ENCODE data around the gene FTO.

DNA sequence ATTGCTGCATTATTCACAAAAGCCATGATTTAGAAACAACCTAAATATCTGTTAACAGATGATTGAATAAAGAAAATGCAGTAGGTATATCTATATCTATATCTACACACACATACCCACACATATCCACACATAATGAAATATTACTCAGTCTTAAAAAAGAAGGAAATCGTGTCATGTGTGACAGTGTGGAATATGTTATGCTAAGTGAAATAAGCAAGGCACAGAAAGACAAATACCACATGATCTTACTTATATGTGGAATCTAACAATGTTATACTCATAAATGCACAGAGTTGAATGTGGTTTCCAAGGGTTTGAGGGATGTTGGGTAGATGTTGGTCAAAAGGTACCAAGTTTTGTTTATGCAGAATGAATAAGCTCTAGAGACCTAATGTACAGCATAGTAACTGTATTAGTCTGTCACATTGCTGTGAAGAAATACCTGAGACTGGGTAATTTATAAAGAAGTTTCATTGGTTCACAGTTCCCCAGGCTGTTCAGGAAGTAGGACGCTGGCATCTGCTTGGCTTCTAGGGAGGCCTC is 156.1 kb downstream of the FTO start:
- TF ChIP-seq POLR2A (IDR thresholded peaks at IDR 0.05) (no peak), POLR2AphosphoS5 (IDR thresholded peaks at IDR 0.05) (no peak)
- TF ChIP-seq, protein P1, sequence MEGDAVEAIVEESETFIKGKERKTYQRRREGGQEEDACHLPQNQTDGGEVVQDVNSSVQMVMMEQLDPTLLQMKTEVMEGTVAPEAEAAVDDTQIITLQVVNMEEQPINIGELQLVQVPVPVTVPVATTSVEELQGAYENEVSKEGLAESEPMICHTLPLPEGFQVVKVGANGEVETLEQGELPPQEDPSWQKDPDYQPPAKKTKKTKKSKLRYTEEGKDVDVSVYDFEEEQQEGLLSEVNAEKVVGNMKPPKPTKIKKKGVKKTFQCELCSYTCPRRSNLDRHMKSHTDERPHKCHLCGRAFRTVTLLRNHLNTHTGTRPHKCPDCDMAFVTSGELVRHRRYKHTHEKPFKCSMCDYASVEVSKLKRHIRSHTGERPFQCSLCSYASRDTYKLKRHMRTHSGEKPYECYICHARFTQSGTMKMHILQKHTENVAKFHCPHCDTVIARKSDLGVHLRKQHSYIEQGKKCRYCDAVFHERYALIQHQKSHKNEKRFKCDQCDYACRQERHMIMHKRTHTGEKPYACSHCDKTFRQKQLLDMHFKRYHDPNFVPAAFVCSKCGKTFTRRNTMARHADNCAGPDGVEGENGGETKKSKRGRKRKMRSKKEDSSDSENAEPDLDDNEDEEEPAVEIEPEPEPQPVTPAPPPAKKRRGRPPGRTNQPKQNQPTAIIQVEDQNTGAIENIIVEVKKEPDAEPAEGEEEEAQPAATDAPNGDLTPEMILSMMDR (IDR thresholded peaks at IDR 0.05), result no peak
